Measurements from ENCODE around the gene DLX2. TPM values are rescaled to one million over a fixed set of nuclear protein-coding genes. Genes with fewer than 3 reads are reported as not detected.
A peak's percentile ranks its signal among the peaks of the same experiment; 100 is the strongest.

DLX2 gene
- total and polyA plus RNA-seq, 2 donors, result 0.08 TPM; not detected in 1

DNA sequence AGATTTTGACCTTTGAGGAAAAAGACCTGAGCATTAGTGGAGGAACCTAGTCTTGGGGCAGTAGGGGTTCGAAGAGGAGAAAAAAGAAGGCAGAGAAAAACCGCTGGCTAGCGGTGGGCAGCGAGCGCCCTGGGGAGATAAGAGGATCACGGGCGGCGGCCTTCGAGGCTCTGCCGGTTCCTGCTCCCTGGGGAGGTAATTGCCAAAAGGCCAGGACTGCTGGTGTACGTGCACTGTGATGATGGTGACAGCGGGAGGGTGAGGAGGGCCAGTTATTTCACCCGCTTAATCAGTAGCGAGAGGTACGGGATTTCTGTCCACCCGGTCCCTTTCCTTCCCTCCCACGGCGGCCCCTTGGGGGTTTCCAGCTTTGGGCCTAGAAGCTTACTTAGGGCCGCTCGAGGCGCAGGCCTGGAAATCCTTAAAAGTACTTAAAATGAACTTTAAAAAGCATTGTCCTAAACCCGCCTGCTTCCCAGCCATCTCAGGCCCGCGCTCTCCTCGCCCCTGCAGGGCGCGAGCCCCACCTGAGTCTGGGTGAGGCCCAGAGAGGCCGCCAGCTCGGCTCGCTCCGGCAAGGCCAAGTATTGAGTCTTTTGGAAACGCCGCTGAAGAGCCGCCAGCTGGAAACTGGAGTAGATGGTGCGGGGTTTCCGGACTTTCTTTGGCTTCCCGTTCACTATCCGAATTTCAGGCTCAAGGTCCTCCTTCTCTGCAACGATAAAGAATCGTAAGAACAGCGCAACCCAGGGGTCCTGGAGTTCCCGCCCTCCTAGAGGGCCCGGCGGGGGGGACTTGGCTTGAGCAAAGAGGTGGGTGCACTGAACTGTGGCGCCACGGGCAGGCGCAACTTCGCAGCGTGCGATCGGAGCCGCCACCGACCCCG lies 1.5 kb downstream of the DLX2 start:
- Histone ChIP-seq H3K36me3 (ENCODE audit: insufficient read depth) (no peaks in the 10 kb centered on the region), H3K4me3 (ENCODE audit: low read depth, low read length) (no peak overlapping the region), H3K27ac (ENCODE audit: low read depth) (no peak overlapping the region), H3K4me1 (ENCODE audit: insufficient read depth) (peaks cover 3% of the 10 kb centered on the region)
- WGBS, result 13% methylated on average over 54 of the region's 54 CpGs
- no peak for DNase-seq (ENCODE audit: extremely low spot score)

DNA sequence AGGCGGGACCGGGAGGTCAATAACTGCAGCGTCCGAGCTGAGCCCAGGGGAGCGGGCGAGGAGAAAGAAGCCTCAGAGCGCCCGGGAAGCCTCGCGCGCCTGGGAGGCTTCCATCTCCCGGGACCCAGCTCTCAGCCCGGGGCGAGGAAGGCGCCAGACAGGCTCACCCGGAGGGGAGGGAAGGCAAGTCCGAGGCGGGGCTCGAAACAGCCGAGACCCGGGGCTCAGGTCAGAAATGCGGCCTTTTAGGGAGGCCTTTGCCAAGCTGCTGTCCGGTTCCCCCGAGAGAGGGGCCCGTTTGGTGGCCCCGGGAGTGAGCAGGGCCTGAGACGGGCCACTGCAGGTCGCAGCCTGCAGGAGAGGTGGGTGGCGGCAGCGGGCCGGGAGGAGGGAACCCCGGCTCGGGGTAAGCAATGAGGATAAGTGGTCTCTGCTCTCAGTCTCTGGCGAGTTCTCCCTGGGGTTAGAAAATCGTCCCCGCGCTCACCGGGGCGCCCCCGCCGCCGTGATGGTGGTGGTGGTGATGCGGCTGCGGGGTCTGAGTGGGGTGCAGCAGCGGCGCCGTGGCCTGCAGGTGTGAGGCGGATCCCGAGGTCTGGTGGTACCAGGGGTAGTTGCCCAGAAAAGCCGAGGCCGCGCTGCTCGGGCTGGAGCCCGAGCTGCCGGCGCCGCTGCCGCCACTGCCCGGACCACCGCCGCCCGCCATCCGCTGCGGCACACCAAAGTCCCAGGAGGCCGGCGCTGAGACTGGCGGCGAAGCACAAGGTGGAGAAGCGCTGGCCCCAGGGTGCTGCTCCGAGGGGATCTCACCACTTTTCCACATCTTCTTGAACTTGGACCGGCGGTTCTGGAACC lies 2.4 kb downstream of the DLX2 start:
- Histone ChIP-seq H3K27ac (ENCODE audit: low read depth) (no peak overlapping the region), H3K4me1 (ENCODE audit: insufficient read depth) (peaks cover 3% of the 10 kb centered on the region), H3K4me3 (ENCODE audit: low read depth, low read length) (no peak overlapping the region), H3K36me3 (ENCODE audit: insufficient read depth) (no peaks in the 10 kb centered on the region)
- DNase-seq (ENCODE audit: extremely low spot score), result no peak
- 6% methylated on average over 72 of the region's 72 CpGs for WGBS

DNA sequence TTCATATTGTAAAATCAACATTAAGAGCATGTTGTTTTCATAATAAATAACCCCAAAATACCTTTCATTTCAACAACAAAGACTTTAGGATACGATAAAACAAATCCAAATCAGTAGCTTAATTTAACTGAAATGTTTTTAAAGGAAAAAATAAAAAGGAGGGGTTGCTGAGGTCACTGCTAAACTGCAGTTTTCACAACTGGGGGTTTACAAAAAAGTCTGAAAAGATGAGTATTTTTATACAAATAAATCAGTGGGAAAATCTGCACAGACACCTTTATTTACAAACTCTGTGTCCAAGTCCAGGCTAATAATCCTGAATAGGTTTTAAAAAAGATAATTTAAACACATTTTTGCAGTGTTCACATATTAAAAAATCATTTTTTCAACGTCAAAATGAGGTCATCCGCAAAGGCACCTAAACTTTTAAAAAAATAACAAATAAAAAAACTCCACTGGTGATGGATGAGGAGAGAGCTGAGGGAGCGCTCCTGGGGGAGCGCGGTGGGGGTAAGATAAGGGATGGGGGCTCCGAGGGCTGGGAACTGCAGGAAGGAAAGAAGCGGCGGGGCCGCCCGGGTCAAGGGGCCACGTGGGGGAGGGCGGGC lies 3.1 kb downstream of the DLX2 start:
- Histone ChIP-seq H3K36me3 (ENCODE audit: insufficient read depth) (no peaks in the 10 kb centered on the region), H3K4me1 (ENCODE audit: insufficient read depth) (peaks cover 3% of the 10 kb centered on the region), H3K27ac (ENCODE audit: low read depth) (no peak overlapping the region), H3K4me3 (ENCODE audit: low read depth, low read length) (no peak overlapping the region)
- DNase-seq (ENCODE audit: extremely low spot score), result no peak
- WGBS, result 4% methylated on average over 13 of the region's 13 CpGs

DNA sequence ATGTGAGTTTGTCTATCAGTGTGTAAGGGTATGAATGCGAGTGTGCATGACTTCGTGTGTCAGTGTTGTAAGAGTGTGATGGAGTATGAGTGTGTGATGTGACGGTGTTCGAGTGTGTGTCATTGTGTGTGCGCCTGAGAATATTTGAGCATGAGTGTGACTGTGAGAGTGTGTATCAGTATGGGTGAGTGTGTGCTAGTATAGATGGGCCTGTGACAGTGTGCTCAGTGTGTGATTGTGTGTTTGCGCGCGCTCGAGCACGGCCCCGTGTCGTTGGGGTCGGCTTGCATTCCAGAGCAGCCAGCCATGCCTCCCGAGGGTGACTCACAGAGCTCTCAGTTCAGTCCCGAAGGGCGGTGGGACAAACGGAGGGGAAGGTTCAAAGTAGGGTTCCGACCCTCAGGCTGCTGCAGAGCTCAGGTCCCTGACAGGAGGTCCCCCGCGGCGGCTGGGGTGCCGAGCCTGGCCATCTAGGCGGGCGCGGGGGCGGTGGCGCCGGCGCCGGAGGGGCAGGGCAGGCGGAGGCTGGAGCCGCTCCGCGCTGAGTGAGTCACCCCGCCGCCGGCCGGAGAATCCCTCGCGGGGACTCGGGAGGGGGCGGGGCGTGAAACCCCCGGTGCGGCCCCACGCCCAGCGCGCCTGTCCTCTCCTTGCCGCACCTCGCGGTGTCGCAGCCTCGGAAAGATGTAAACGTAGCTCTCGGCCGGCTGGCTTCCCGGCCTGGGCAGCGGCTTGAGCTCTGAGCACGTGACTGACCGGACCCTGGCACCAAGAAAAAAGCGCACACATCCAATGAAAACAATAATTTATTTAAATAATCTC lies 3.8 kb downstream of the DLX2 start:
- no peak for DNase-seq (ENCODE audit: extremely low spot score)
- Histone ChIP-seq H3K4me1 (ENCODE audit: insufficient read depth) (peaks cover 3% of the 10 kb centered on the region), H3K4me3 (ENCODE audit: low read depth, low read length) (no peak overlapping the region), H3K36me3 (ENCODE audit: insufficient read depth) (no peaks in the 10 kb centered on the region), H3K27ac (ENCODE audit: low read depth) (no peak overlapping the region)
- WGBS, result 5% methylated on average over 61 of the region's 61 CpGs

DNA sequence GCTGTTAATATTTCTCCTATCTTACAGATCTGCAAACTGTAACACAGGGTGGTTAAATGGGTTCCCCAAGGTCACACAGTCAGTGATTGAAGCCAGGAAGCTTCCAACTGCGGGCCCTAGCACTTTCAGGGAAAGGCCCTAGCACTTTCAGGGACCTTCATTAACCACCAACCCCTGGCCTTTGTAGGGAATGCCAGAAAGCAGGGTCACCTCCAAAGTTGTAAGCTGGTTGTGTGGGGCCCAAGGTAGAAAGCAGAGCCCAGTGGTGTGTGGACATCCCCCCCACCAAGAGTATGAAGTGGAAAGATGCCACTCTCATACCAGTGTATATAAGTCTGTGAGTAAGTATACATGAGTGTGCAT lies 4.4 kb downstream of the DLX2 start:
- Histone ChIP-seq H3K27ac (ENCODE audit: low read depth) (no peak overlapping the region), H3K4me1 (ENCODE audit: insufficient read depth) (peaks cover 3% of the 10 kb centered on the region), H3K4me3 (ENCODE audit: low read depth, low read length) (no peak overlapping the region), H3K36me3 (ENCODE audit: insufficient read depth) (no peaks in the 10 kb centered on the region)
- WGBS, result 73% methylated on average over 1 of the region's 1 CpG
- DNase-seq (ENCODE audit: extremely low spot score), result no peak

DNA sequence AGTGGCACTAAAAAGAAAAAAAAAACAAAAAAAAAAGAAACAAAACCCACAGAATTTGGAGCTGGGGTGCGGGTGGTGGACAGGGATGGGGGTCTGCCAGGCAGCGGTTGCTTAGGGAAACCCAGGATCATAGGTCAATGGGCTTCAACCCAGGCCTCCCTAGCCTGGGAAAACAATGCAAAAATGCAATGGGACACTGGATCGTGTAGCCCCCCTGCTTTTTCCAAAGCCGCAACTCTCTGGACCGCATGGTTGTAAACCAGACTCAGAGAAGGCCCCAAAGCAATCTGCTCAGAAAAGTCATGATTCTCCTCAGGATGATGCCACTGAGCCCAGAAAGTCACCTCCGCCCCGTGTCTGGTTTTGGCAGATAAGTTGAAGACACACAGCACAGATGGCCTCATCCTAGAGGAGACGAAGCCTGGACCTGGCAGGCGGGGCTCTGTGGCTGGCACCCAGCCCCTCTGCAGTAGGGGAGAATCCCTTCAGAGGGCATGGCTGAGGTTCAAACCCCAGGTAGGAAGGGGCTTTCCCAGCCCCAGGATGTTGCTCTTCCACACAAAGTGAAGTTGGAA lies 5.1 kb downstream of the DLX2 start:
- 48% methylated on average over 9 of the region's 9 CpGs for WGBS
- H3K4me1 ChIP-seq (ENCODE audit: insufficient read depth), result peaks cover 3% of the 10 kb centered on the region
- no peak overlapping the region for H3K4me3 ChIP-seq (ENCODE audit: low read depth, low read length)
- DNase-seq (ENCODE audit: extremely low spot score), result no peak
- H3K36me3 ChIP-seq (ENCODE audit: insufficient read depth), result no peaks in the 10 kb centered on the region
- H3K27ac ChIP-seq (ENCODE audit: low read depth), result no peak overlapping the region

DNA sequence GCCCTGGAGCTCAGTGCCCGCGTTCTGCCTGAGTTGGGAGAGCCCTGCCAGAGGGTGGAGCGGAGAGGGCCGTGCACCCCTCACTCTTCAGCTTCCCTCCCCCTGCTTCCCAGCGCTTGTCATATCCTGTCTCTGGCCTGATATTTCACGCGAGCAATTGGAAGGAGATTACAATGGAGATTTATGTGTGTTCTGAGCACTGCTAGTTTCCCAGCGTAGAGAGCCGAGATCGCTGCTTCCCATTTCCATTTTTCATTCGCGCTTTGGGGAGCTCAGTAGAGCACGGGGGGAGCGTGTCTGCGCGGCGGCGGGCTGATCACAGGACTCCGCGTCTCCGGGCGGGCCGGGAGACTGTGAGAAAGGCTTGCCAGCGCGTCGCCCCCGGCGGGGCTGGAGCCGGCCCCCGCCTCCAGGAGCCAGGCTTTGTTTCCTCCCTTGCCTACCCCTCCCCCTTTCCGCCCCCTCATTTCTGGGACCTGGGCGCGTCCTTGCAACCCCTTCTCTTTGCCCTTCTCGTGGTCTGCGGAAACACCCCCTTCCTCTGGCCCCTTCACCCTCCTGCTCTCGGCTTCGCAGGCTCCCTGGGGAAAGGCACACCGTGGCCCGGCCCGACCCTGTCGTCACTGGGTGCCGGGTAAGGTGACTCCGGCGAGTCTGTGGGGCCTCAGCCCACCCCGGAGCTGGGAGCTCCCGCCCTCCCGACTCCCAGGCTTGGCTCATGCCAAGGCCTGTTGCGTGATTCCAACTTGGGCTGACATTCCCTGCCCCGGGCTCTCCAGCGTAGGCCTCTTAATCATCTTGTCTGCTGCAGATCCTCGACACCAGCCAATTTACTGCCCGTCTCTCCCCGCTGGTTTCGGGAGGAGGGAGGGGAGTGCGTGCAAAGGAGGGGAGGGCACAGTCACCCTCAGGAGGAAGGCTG lies 5.8 kb downstream of the DLX2 start:
- peaks cover 3% of the 10 kb centered on the region for H3K4me1 ChIP-seq (ENCODE audit: insufficient read depth)
- WGBS, result 3% methylated on average over 55 of the region's 55 CpGs

GRCh38 chr2:172095905-172096625 lies 6.6 kb downstream of the DLX2 start:
- Histone ChIP-seq H3K36me3 (ENCODE audit: insufficient read depth) (no peaks in the 10 kb centered on the region), H3K27ac (ENCODE audit: low read depth) (no peak overlapping the region), H3K4me3 (ENCODE audit: low read depth, low read length) (no peak overlapping the region), H3K4me1 (ENCODE audit: insufficient read depth) (peaks cover 3% of the 10 kb centered on the region)
- DNase-seq (ENCODE audit: extremely low spot score), result no peak
- 4% methylated on average over 40 of the region's 40 CpGs for whole genome bisulfite sequencing

More for the DNA sequence above, 5.8 kb downstream of the DLX2 start:
- Histone ChIP-seq H3K36me3 (ENCODE audit: insufficient read depth) (no peaks in the 10 kb centered on the region), H3K27ac (ENCODE audit: low read depth) (no peak overlapping the region), H3K4me3 (ENCODE audit: low read depth, low read length) (no peak overlapping the region)
- DNase-seq (ENCODE audit: extremely low spot score), result no peak

- 2% methylated on average over 51 of the region's 51 CpGs for WGBS
- Histone ChIP-seq H3K36me3 (ENCODE audit: insufficient read depth) (no peaks in the 10 kb centered on the region), H3K4me3 (ENCODE audit: low read depth, low read length) (peak overlapping the region; percentile 28), H3K27ac (ENCODE audit: low read depth) (no peak overlapping the region), H3K4me1 (ENCODE audit: insufficient read depth) (peaks cover 2% of the 10 kb centered on the region)
- DNase-seq (ENCODE audit: extremely low spot score), result no peak
Measured at GRCh38 chr2:172095146-172095904, 7.4 kb downstream of the DLX2 start.

- no peak overlapping the region for H3K27ac ChIP-seq (ENCODE audit: low read depth)
- H3K4me3 ChIP-seq (ENCODE audit: low read depth, low read length), result peak overlapping the region; percentile 28
- DNase-seq (ENCODE audit: extremely low spot score), result no peak
- WGBS, result 2% methylated on average over 66 of the region's 66 CpGs
- no peaks in the 10 kb centered on the region for H3K36me3 ChIP-seq (ENCODE audit: insufficient read depth)
- no peaks in the 10 kb centered on the region for H3K4me1 ChIP-seq (ENCODE audit: insufficient read depth)
Measured at GRCh38 chr2:172094294-172095145, 8.2 kb downstream of the DLX2 start.

All from urinary bladder (tissue), 4 donors.